Measurements from ENCODE around the gene SULF2.

The SULF2 gene

GRCh38 chr20:47627540-47627939 is 157.7 kb downstream of the SULF2 start:
- DNase-seq: no peak

DNA sequence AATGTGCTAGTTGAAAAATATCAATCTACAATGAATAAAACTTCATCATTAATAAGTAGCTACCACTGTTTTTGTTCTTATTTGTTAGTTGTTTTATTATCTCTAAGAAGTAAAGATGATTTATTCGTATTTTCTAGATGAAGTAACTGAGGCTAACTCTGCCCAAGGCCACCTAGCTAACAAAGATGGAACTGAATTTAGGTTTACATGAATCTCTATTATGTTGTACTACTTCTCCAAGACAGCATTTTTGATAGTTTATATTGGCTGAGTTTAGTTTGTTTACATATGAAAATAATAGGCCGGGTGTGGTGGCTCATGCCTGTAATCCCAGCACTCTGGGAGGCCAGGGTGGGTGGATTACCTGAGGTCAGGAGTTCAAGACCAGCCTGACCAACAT is 162.1 kb downstream of the SULF2 start:
- no peak for DNase-seq

DNA sequence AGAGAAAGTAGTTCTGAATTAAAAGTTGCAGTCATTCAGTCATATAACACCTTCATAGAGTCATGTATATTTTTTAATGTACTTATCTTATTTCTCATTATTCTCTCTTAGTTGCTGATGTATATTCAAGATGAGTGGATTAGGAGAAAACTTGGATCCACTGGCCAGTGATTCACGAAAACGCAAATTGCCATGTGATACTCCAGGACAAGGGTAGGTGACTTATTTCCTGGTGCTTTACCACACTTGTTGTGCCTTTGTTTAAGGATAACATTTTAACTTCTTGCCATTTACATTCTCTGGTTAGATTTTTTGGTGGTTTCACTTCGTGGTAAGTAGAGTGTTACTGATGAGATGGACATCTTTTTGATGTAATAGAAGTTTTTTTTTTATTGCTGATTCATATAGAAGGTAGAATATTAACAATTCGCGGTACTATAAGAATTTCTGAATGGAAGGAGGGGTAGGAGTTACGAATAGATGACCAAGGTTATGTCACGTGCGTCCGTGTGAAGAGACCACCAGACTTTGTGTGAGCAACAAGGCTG is 163.1 kb downstream of the SULF2 start:
- DNase-seq: no peak

DNA sequence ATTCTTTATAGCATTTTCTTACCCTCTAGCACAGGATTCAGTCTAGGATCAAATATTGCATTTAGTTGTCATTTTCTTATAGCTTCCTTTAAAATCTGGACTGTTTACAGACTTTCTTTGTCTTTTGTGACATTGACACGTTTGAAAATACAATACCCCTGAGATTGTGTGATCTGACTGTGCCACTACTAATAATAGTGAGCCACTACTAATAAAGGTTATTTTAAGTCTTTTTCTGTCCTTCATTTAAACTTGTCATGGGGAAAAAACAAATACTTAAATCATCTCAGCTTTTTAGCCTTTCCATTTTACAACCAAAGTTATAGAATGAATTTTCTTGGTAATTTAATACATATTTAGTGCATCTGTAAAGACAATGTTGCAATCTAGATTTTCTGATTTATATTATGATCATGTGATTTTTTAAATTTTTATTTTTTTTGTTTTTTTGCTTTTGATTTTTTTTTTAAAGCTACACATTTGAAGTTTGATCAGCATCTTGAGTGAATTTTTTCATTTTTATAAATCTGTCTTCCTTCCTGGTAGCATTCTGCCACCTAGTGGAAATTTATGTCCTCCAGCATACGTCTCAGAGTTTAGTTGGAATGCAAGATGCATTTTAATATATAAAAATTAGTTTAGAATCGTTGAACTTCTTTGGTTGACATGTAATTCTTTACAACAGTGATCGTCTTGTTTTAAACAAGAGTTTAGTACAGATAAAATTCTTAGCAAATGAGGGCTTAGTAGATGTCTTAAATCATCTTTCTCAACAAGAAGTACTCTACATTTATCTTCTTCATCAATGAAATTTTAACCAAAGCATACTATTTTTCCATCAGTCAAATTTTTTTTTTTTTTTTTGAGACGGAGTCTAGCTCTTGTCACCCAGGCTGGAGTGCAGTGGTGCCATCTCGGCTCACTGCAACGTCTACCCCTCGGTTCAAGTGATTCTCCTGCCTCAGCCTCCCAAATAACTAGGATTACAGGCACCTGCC is 164.2 kb downstream of the SULF2 start:
- DNase-seq: peak in 1 of 2 donors; percentile 50

DNA sequence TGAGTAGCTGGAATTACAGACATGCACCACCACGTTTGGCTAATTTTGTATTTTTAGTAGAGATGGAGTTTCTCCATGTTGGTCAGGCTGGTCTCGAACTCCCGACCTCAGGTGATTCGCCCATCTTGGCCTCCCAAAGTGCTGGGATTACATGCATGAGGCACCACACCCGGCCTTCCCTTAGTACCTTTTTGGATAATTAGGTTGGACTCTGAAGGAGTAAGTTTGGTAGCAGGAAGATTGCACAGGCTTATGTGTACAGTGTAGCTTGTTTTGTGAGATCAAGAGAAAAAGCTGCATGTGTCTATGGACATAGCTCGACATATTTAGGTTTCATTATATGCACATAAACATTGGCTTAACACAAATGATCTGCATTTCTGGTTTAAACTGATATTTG is 166.8 kb downstream of the SULF2 start:
- no peak for DNase-seq

DNA sequence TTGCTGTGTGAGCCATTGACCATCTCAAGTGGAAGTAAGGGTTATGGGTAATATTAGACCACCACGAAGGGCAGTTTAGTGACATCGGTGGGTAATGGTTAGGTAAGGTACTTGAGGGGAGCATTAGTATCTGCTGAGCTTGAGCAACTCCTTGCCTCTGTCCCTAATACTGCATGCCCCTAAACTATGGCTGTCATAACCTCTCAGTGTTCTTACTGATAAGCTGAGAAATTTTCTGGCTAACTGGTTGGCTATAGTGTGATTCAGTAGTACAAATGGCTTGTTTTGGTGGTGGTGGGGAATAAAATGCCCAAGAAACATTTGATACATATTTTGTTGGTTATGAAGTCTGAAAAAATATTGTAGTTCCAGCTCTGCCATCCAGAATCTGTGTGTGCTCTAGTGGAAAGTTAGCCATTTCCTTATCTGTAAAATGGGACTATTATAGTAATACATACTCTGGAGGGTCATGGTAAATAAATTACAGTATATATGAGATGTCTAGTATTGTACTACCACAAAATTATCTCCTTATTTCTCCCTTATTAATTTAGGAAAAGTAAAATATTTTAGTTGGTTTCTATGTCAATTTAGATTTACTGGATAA is 170.5 kb downstream of the SULF2 start:
- DNase-seq: no peak

- no peak for DNase-seq
These were observed 172.6 kb downstream of the SULF2 start for GRCh38 chr20:47612670-47613069.

DNA sequence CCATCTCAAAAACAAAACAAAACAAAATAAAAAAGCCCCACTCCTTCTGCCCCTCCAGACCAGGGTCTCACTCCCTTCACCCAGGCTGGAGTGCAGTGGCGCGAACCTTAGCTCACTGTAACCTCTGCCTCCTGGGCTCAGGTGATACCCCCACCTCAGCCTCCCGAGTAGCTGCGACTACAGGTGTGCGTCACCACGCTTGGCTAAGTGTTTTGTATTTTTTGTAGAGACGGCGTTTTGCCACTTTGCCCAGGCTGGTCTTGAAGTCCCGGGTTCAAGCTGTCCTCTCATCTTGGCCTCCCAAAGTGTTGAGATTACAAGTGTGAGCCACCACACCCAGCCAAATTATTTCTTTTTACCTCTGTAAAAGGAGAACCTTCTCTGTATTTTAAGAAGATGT is 173.5 kb downstream of the SULF2 start:
- DNase-seq: no peak

DNA sequence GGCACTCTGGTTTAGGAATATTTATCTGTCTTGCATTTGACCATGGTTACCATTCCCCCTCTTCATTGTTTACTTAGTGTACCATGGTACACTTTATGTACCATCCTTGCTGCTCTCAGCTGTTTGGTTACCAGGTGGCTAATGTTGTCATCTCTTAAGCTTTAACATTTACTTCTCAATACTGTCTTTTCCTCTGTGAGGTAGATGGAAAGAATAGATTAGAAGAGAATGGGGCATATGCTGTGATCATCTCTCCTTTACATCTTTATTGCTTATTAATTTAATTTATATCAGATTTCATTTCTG is 174.4 kb downstream of the SULF2 start:
- no peak for DNase-seq

GRCh38 chr20:47610247-47610944 is 174.9 kb downstream of the SULF2 start:
- DNase-seq: peak in 1 of 2 donors; percentile 79

DNA sequence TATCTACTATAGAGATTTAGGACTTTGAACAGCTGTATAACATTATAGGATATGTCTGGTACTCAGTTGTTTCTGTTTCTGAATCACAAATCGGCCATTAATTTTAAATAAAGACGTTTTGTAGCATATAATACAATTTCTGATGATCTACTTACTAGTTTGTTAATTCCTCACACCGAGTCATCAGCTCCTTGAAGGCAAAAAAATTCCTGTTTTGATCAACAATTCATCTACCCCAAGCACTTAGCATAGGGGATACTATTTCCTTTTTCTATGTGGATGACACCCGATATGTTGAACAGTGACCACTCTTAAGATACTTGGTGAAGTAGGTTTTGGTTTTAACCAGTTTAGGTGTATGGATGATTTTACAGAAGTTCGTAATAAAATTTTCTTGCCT is 176.3 kb downstream of the SULF2 start:
- no peak for DNase-seq

Measured in bone marrow (tissue), 2 donors.